ENCODE results near the gene STAG2. TPM values are rescaled to one million over a fixed set of nuclear protein-coding genes. Genes with fewer than 3 reads are reported as not detected.
A peak's percentile ranks its signal among the peaks of the same experiment; 100 is the strongest.

STAG2 gene
- total RNA-seq, 1 donor from 2014 or later, result 75.4 TPM

DNA sequence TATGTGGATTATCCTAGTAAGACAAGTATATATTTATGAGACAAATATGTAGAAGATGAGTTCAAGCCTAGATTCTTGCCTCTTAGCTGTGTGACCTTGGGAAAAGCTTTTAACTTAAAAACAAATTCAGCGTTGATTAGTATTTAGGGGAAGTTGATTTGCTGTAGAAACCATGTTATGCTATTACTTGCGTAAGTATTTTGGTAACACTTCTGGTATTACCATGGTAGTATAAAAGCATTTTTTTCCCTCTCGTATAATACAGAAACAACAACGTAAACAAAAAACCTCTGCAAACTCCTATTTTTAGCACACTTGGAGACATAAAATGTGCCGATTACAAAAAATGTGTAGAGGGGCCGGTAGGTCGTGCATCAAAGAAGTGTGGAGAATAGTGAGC, 33.2 kb downstream of the STAG2 start:
- H3K27me3 Mint-ChIP-seq, result no peaks in the 10 kb centered on the region
- H3K4me1 Mint-ChIP-seq (ENCODE audit: low read depth), result peaks cover 3% of the 10 kb centered on the region
- no peak for DNase-seq (ENCODE audit: low spot score, unreplicated experiment)
- TF ChIP-seq, protein P1, sequence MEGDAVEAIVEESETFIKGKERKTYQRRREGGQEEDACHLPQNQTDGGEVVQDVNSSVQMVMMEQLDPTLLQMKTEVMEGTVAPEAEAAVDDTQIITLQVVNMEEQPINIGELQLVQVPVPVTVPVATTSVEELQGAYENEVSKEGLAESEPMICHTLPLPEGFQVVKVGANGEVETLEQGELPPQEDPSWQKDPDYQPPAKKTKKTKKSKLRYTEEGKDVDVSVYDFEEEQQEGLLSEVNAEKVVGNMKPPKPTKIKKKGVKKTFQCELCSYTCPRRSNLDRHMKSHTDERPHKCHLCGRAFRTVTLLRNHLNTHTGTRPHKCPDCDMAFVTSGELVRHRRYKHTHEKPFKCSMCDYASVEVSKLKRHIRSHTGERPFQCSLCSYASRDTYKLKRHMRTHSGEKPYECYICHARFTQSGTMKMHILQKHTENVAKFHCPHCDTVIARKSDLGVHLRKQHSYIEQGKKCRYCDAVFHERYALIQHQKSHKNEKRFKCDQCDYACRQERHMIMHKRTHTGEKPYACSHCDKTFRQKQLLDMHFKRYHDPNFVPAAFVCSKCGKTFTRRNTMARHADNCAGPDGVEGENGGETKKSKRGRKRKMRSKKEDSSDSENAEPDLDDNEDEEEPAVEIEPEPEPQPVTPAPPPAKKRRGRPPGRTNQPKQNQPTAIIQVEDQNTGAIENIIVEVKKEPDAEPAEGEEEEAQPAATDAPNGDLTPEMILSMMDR (IDR thresholded peaks at IDR 0.05; ENCODE audit: unreplicated experiment), result no peak
- H3K4me3 Mint-ChIP-seq (ENCODE audit: low read depth), result no peak overlapping the region
- H3K27ac Mint-ChIP-seq, result no peak overlapping the region
- H3K9me3 Mint-ChIP-seq (ENCODE audit: low read depth), result peaks cover 18% of the 10 kb centered on the region
- H3K36me3 Mint-ChIP-seq (ENCODE audit: insufficient read depth), result peaks cover 9% of the 10 kb centered on the region

DNA sequence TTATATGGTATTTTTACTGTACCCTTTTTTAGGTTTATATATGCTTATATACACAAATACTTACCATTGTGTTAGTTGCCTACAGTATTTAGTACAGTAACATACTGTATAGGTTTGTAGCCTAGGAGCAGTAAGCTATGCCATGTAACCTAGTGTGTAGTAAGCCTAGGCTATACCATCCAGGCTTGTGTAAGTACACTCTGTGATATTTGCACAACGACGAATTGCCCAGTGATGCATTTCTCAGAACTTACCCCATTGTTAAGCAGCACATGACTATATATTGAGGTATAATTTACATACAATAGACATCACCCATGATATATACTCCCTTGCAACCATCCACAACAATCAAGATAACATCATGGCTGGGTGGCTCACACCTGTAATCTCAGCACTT, 40.1 kb downstream of the STAG2 start:
- TF ChIP-seq, protein P1 (IDR thresholded peaks at IDR 0.05; ENCODE audit: unreplicated experiment), result no peak

DNA sequence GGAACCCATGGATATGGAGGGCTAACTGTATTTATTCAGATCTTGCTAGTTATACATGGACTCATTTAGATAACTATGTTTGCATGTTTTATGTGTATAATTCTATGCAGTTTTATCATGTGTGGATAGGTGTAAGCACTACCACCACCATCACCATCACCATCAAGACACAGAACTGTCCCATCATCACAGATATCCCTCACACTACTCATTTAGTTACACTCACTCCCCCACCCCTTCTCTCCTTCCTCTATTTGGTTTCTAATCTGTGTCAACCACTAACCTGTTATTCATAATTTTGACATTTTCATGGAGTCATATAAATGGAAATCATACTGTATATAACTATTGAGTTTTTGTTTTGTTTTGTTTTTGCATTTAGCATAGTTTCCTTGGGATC, 43.7 kb downstream of the STAG2 start:
- no peak overlapping the region for H3K4me3 Mint-ChIP-seq (ENCODE audit: low read depth)
- no peaks in the 10 kb centered on the region for H3K27me3 Mint-ChIP-seq
- H3K27ac Mint-ChIP-seq, result no peak overlapping the region
- H3K9me3 Mint-ChIP-seq (ENCODE audit: low read depth), result peaks cover 25% of the 10 kb centered on the region
- DNase-seq (ENCODE audit: low spot score, unreplicated experiment), result no peak
- H3K4me1 Mint-ChIP-seq (ENCODE audit: low read depth), result peaks cover 2% of the 10 kb centered on the region
- TF ChIP-seq, protein P1 (IDR thresholded peaks at IDR 0.05; ENCODE audit: unreplicated experiment), result no peak
- peaks cover 14% of the 10 kb centered on the region for H3K36me3 Mint-ChIP-seq (ENCODE audit: insufficient read depth)

More for the DNA sequence above, 40.1 kb downstream of the STAG2 start:
- DNase-seq (ENCODE audit: low spot score, unreplicated experiment), result no peak
- Mint-ChIP-seq H3K27ac (peak overlapping the region; percentile 59), H3K4me1 (ENCODE audit: low read depth) (no peaks in the 10 kb centered on the region), H3K4me3 (ENCODE audit: low read depth) (no peak overlapping the region), H3K36me3 (ENCODE audit: insufficient read depth) (peaks cover 4% of the 10 kb centered on the region), H3K27me3 (no peaks in the 10 kb centered on the region), H3K9me3 (ENCODE audit: low read depth) (peaks cover 10% of the 10 kb centered on the region)

DNA sequence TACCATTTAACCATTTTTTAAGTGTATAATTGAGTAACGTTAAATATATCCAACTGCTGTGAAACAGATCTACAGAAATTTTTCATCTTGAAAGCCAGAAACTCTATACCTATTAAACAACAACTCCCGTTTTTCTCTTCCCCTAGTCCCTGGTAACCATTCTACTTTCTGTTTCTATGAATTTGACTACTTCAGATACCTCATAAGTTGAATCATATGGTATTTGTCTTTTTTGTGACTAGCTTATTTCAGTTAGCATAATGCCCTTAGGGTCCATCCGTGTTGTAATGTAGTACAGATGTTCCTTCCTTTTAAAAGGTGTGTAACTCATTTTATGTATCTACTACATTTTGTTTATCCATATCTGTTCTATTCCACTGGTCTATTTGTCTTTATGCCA, 48.7 kb downstream of the STAG2 start:
- no peak for DNase-seq (ENCODE audit: low spot score, unreplicated experiment)
- Mint-ChIP-seq H3K4me3 (ENCODE audit: low read depth) (no peak overlapping the region), H3K9me3 (ENCODE audit: low read depth) (peaks cover 32% of the 10 kb centered on the region), H3K4me1 (ENCODE audit: low read depth) (peaks cover 2% of the 10 kb centered on the region), H3K27ac (no peak overlapping the region), H3K27me3 (no peaks in the 10 kb centered on the region), H3K36me3 (ENCODE audit: insufficient read depth) (peaks cover 10% of the 10 kb centered on the region)
- TF ChIP-seq, protein P1 (IDR thresholded peaks at IDR 0.05; ENCODE audit: unreplicated experiment), result no peak

DNA sequence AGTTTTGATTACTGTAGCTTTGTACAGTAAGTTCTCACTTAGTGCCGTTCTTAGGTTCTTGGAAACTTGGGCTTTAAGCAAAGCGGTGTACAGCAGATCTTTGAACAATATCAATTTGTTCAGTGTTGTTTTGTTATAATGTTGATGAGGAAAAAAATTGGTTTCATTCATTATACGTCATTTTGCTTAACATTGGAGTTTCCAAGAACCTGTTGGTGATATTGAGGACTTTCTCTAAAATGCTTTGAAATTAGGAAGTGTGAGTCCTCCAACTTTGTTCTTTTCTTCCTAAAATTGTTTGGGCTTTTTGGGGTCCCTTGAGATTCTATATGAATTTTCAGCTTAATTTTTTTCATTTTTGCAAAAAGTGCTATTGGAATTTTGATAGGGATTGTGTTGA, 49.1 kb downstream of the STAG2 start:
- Mint-ChIP-seq H3K27ac (no peak overlapping the region), H3K4me3 (ENCODE audit: low read depth) (no peak overlapping the region), H3K9me3 (ENCODE audit: low read depth) (peaks cover 28% of the 10 kb centered on the region), H3K4me1 (ENCODE audit: low read depth) (peaks cover 2% of the 10 kb centered on the region), H3K27me3 (no peaks in the 10 kb centered on the region), H3K36me3 (ENCODE audit: insufficient read depth) (peaks cover 10% of the 10 kb centered on the region)
- DNase-seq (ENCODE audit: low spot score, unreplicated experiment), result no peak
- TF ChIP-seq, protein P1 (IDR thresholded peaks at IDR 0.05; ENCODE audit: unreplicated experiment), result no peak

Measured in progenitor cell of endocrine pancreas (in vitro differentiated cells).